IMR-90 (cell line): Measurements from ENCODE around the gene KLHDC10. TPM values are rescaled to one million over a fixed set of nuclear protein-coding genes. Genes with fewer than 3 reads are reported as not detected.

Experiments
- ATAC-seq: fragments of 200-7000 bp; cut with Tn5 transposase; 2 replicates; pipeline ENCODE4 v1.9.1; 2020; ENCODE audit warnings: low read depth, mild to moderate bottlenecking, moderate library complexity
- BruUV-seq: library from RNA; stranded (reverse); fragments of 400-500 nt; replicated peaks from 2 replicates; lab custom pipeline; 2021; lab: Mats Ljungman, UMichigan
- CTCF ChIA-PET: fragments of 300-600 bp; formaldehyde crosslinking; extraction: SDS; loops from one replicate; lab custom pipeline; 2021; ENCODE audit warnings: antibody characterized with exemption; lab: Yijun Ruan, JAX
- POLR2A ChIA-PET: fragments of 300-600 bp; sonication (Branson Sonifier 250); formaldehyde crosslinking; loops from one replicate; lab custom pipeline; 2022; ENCODE audit warnings: antibody characterized with exemption; ENCODE audit not compliant: unreplicated experiment; lab: Charles Lee
- DNase-seq: peaks from one replicate; pipeline ENCODE4 v3.0.0; 2013
- H2AFZ ChIP-seq: replicated peaks from 2 replicates; pipeline ENCODE3; 2013; ENCODE audit warnings: low read length, mild to moderate bottlenecking; ENCODE audit not compliant: poor library complexity
- H2AK5ac ChIP-seq: 2 replicates; pipeline ENCODE4 v1.6.1; 2013; ENCODE audit warnings: low read depth, low read length, inconsistent platforms
- H2AK9ac ChIP-seq: replicated peaks from 2 replicates; pipeline ENCODE3; 2013; ENCODE audit warnings: mild to moderate bottlenecking, low read depth, low read length, moderate library complexity; ENCODE audit not compliant: poor library complexity
- H2BK120ac ChIP-seq: 2 replicates; pipeline ENCODE4 v1.6.1; 2013; ENCODE audit warnings: low read depth, low read length, inconsistent platforms
- H2BK15ac ChIP-seq: 3 replicates; pipeline ENCODE4 v1.6.1; 2013; ENCODE audit warnings: low read depth, low read length, inconsistent platforms
- H2BK20ac ChIP-seq: 2 replicates; pipeline ENCODE4 v1.6.1; 2013; ENCODE audit warnings: low read depth, mild to moderate bottlenecking, inconsistent platforms, low read length, moderate library complexity
- H2BK5ac ChIP-seq: 2 replicates; pipeline ENCODE4 v1.6.1; 2013; ENCODE audit warnings: mild to moderate bottlenecking, low read depth, low read length, inconsistent platforms; ENCODE audit not compliant: poor library complexity, severe bottlenecking
- H3K14ac ChIP-seq: replicated peaks from 2 replicates; pipeline ENCODE4 v1.6.1; 2013; ENCODE audit warnings: low read depth, low read length, inconsistent platforms
- H3K18ac ChIP-seq: 2 replicates; pipeline ENCODE4 v1.6.1; 2013; ENCODE audit warnings: low read depth, low read length, control low read depth
- H3K23ac ChIP-seq: 2 replicates; pipeline ENCODE4 v1.6.1; 2013; ENCODE audit warnings: low read depth, low read length, inconsistent platforms
- H3K27ac ChIP-seq: 2 replicates; pipeline ENCODE4 v1.5.1; 2013; ENCODE audit warnings: mild to moderate bottlenecking, control low read depth, low read length; ENCODE audit not compliant: insufficient read depth
- H3K27me3 ChIP-seq: 2 replicates; pipeline ENCODE4 v1.6.1; 2013; ENCODE audit warnings: low read length; ENCODE audit not compliant: control insufficient read depth, insufficient read depth
- H3K36me3 ChIP-seq: 2 replicates; pipeline ENCODE4 v1.6.1; 2013; ENCODE audit warnings: low read length, mixed read lengths; ENCODE audit not compliant: control insufficient read depth, insufficient read depth
- H3K4ac ChIP-seq: 2 replicates; pipeline ENCODE4 v1.6.1; 2013; ENCODE audit warnings: low read depth, low read length, inconsistent platforms
- H3K4me1 ChIP-seq: 2 replicates; pipeline ENCODE4 v1.6.1; 2013; ENCODE audit warnings: low read length, mixed read lengths; ENCODE audit not compliant: control insufficient read depth, insufficient read depth
- H3K4me2 ChIP-seq: 2 replicates; pipeline ENCODE4 v1.6.1; 2013; ENCODE audit warnings: low read depth, mild to moderate bottlenecking, control low read depth, low read length, moderate library complexity
- H3K4me3 ChIP-seq: 2 replicates; pipeline ENCODE4 v1.5.1; 2013; ENCODE audit warnings: low read depth, mild to moderate bottlenecking, control low read depth, low read length, moderate library complexity; ENCODE audit not compliant: insufficient read depth
- H3K56ac ChIP-seq: 2 replicates; pipeline ENCODE4 v1.6.1; 2013; ENCODE audit warnings: low read length, inconsistent platforms; ENCODE audit not compliant: insufficient read depth; ENCODE audit errors: extremely low read depth
- H3K79me1 ChIP-seq, 2 experiments: 2 replicates each; pipeline ENCODE4 v1.6.1; 2013; ENCODE audit warnings: low read length in 2 of 2, inconsistent platforms in 1 of 2, low read depth in 1 of 2
- H3K9ac ChIP-seq: 2 replicates; pipeline ENCODE4 v1.6.1; 2013; ENCODE audit warnings: low read depth, low read length, control low read depth
- H3K9me1 ChIP-seq: 2 replicates; pipeline ENCODE4 v1.6.1; 2013; ENCODE audit warnings: low read length, inconsistent platforms; ENCODE audit not compliant: insufficient read depth
- H3K9me3 ChIP-seq: 2 replicates; pipeline ENCODE4 v1.6.1; 2013; ENCODE audit warnings: low read length; ENCODE audit not compliant: control insufficient read depth, insufficient read depth
- H4K20me1 ChIP-seq: 2 replicates; pipeline ENCODE4 v1.6.1; 2013; ENCODE audit warnings: low read length, inconsistent platforms; ENCODE audit not compliant: insufficient read depth
- H4K5ac ChIP-seq: 2 replicates; pipeline ENCODE4 v1.6.1; 2013; ENCODE audit warnings: mild to moderate bottlenecking, low read depth, low read length, control low read depth
- H4K8ac ChIP-seq, 2 experiments: 2 replicates each; pipeline ENCODE4 v1.6.1; 2013; ENCODE audit warnings: low read depth in 2 of 2, low read length in 2 of 2, control low read depth in 1 of 2, inconsistent platforms in 1 of 2
- H4K91ac ChIP-seq: 2 replicates; pipeline ENCODE4 v1.6.1; 2013; ENCODE audit warnings: low read depth, low read length, inconsistent platforms; ENCODE audit not compliant: insufficient read depth
- BHLHE40 ChIP-seq: fragments of 150-350 bp; IDR thresholded peaks from 2 replicates; pipeline ENCODE4 v1.6.1; 2016; ENCODE audit warnings: mild to moderate bottlenecking, low read depth, low read length
- CEBPB ChIP-seq: IDR thresholded peaks from 2 replicates; pipeline ENCODE4 v1.6.1; 2012; ENCODE audit warnings: low read depth, low read length, improper control_type of control experiment
- CHD1 ChIP-seq: IDR thresholded peaks from 2 replicates; pipeline ENCODE4 v1.6.1; 2012; ENCODE audit warnings: low read depth, low read length, improper control_type of control experiment
- CTCF ChIP-seq: conservative IDR thresholded peaks from 2 replicates; pipeline ENCODE4 v1.5.1; 2012; ENCODE audit warnings: mild to moderate bottlenecking, low read depth, low read length, improper control_type of control experiment
- ELK1 ChIP-seq: fragments of 150-350 bp; IDR thresholded peaks from 2 replicates; pipeline ENCODE4 v1.6.1; 2016; ENCODE audit warnings: low read depth, mild to moderate bottlenecking, low read length, moderate library complexity, borderline replicate concordance
- FOS ChIP-seq: fragments of 150-350 bp; IDR thresholded peaks from 2 replicates; pipeline ENCODE4 v1.6.1; 2016; ENCODE audit warnings: low read depth, low read length
- MAFK ChIP-seq: IDR thresholded peaks from 2 replicates; pipeline ENCODE4 v1.6.1; 2012; ENCODE audit warnings: low read depth, low read length, improper control_type of control experiment
- MAZ ChIP-seq: IDR thresholded peaks from 2 replicates; pipeline ENCODE4 v1.6.1; 2012; ENCODE audit warnings: low read depth, mild to moderate bottlenecking, low read length, improper control_type of control experiment, moderate library complexity, borderline replicate concordance
- MXI1 ChIP-seq: IDR thresholded peaks from 2 replicates; pipeline ENCODE4 v1.6.1; 2012; ENCODE audit warnings: low read depth, mild to moderate bottlenecking, low read length, moderate library complexity, borderline replicate concordance
- NFE2L2 ChIP-seq: fragments of 150-350 bp; IDR thresholded peaks from 2 replicates; pipeline ENCODE4 v1.6.1; 2016; ENCODE audit warnings: low read depth, mild to moderate bottlenecking, low read length
- POLR2A ChIP-seq: IDR thresholded peaks from 2 replicates; pipeline ENCODE4 v1.6.1; 2012; ENCODE audit warnings: mild to moderate bottlenecking, low read depth, low read length
- RAD21 ChIP-seq: IDR thresholded peaks from 2 replicates; pipeline ENCODE4 v1.6.1; 2012; ENCODE audit warnings: low read length, improper control_type of control experiment
- RCOR1 ChIP-seq: IDR thresholded peaks from 2 replicates; pipeline ENCODE4 v1.6.1; 2012; ENCODE audit warnings: mild to moderate bottlenecking, low read length, improper control_type of control experiment; ENCODE audit not compliant: insufficient replicate concordance
- RFX5 ChIP-seq: IDR thresholded peaks from 2 replicates; pipeline ENCODE4 v1.8.0; 2012; ENCODE audit warnings: low read depth, mild to moderate bottlenecking, low read length, moderate library complexity
- SMC3 ChIP-seq: fragments of 150-350 bp; IDR thresholded peaks from 2 replicates; pipeline ENCODE4 v1.6.1; 2016; ENCODE audit warnings: low read depth, mild to moderate bottlenecking, antibody characterized with exemption, low read length, moderate library complexity
- USF2 ChIP-seq: fragments of 150-350 bp; IDR thresholded peaks from 2 replicates; pipeline ENCODE4 v1.6.1; 2017; ENCODE audit warnings: mild to moderate bottlenecking, antibody characterized with exemption, low read length, low read depth
- WGBS, 2 experiments: methylation state at CpG; one replicate each; pipeline versions ENCODE4 v1.1.5 to v1.1.7; 2013; ENCODE audit warnings: missing lambda C conversion rate in 2 of 2; ENCODE audit not compliant: insufficient read length in 1 of 2; ENCODE audit errors: extremely low coverage in 2 of 2; 5-methylcytosine and 5-hydroxymethylcytosine counted together
- dilution Hi-C: fragments of 300-500 bp; cut with HindIII; formaldehyde crosslinking; loops from one replicate; pipeline ENCODE4 v1.14.3; 2018; ENCODE audit warnings: low sequenced_read_pairs; ENCODE audit not compliant: unreplicated experiment
- in situ Hi-C: fragments of 300-500 bp; cut with MboI; formaldehyde crosslinking; loops from 3 replicates; pipeline ENCODE4 v1.14.3; 2019; ENCODE audit warnings: low sequenced_read_pairs, inconsistent platforms, mixed read lengths
- intact Hi-C: fragments of 100-400 bp; cut with micrococcal nuclease; formaldehyde crosslinking; loops from 2 replicates; pipeline ENCODE4 v1.10.0; 2022
- polyA plus RNA-seq, 3 experiments: library from polyadenylated mRNA; depleted of rRNA; stranded (reverse); fragments of >200 nt; gene quantifications; 2 replicates each; pipeline ENCODE4 v1.2.3, GENCODE V29; 2012; ENCODE audit warnings: low replicate concordance in 1 of 3
- total RNA-seq: library from RNA; depleted of rRNA; stranded (reverse); fragments of >200 nt; gene quantifications from 2 replicates; pipeline ENCODE4 v1.2.3, GENCODE V29; 2012

Gene KLHDC10
- total and polyA plus RNA-seq, 2 of the 4 experiments (the other 2 are of a cell fraction) = 12.4 to 27.1 TPM

- no peaks in the 10 kb centered on the region for H3K36me3 ChIP-seq
- TF ChIP-seq SMC3 (no peak), FOS (no peak), POLR2A (no peak), USF2 (no peak), CEBPB (no peak), CTCF (no peak), NFE2L2 (no peak), RFX5 (no peak), ELK1 (no peak), MAFK (no peak), MXI1 (no peak), CHD1 (no peak), MAZ (no peak), BHLHE40 (no peak), RCOR1 (no peak), RAD21 (no peak)
- no peak overlapping the region for H3K27ac ChIP-seq
- no peak overlapping the region for H4K91ac ChIP-seq
- dilution Hi-C loops (no loop called here), in situ Hi-C loops (no loop called here), intact Hi-C loops (no loop called here)
- H3K9me1 ChIP-seq = peaks cover 3% of the 10 kb centered on the region; the same call in 1 of the 2 replicates
- no peak overlapping the region for H3K18ac ChIP-seq
- no peak overlapping the region for H2BK15ac ChIP-seq
- H2AFZ ChIP-seq = no peak overlapping the region
- no peak overlapping the region for H3K4ac ChIP-seq
- no peak overlapping the region for H2BK5ac ChIP-seq
- no peak overlapping the region for H2AK9ac ChIP-seq
- POLR2A ChIA-PET = no interaction called here
- H3K9ac ChIP-seq = no peak overlapping the region
- ATAC-seq (no peak), DNase-seq (no peak)
- H3K14ac ChIP-seq = no peak overlapping the region
- WGBS, 2 experiments = 97% methylated on average over 4 of the region's 14 CpGs; no CpG with 5 or more reads in 1 of the 2 experiments
- no peaks in the 10 kb centered on the region for H4K20me1 ChIP-seq
- H3K27me3 ChIP-seq = no peaks in the 10 kb centered on the region
- CTCF ChIA-PET = interaction anchor here (0.7 to 0.9 kb wide), 2 partner anchors 11 to 41 kb away, joined by 4 read pairs; no protein-coding TSS in a partner anchor
- H4K5ac ChIP-seq = no peak overlapping the region
- H2BK120ac ChIP-seq = no peak overlapping the region
- H3K4me2 ChIP-seq = no peak overlapping the region
- H3K56ac ChIP-seq = no peak overlapping the region
- H3K4me1 ChIP-seq = peaks cover 19% of the 10 kb centered on the region
- no peaks in the 10 kb centered on the region for H3K79me1 ChIP-seq
- H2AK5ac ChIP-seq = no peak overlapping the region
- no peak overlapping the region for H3K23ac ChIP-seq
- H3K4me3 ChIP-seq = no peak overlapping the region
- no peaks in the 10 kb centered on the region for H3K9me3 ChIP-seq
- H4K8ac ChIP-seq = no peak overlapping the region; a peak in 1 of 4 replicates
- no peak overlapping the region for H2BK20ac ChIP-seq
- no TSS peak for BruUV-seq
These were observed 75.2 kb downstream of the KLHDC10 start for GRCh38 chr7:130145424-130146100.
